Caco-2 (cell line): ENCODE measurements around the gene NFAM1. TPM values are rescaled to one million over a fixed set of nuclear protein-coding genes. Genes with fewer than 3 reads are reported as not detected.

ENCODE experiments used
- BruUV-seq: library from RNA; stranded (reverse); fragments of 400-500 nt; replicated peaks from 2 replicates; lab custom pipeline; 2021; lab: Mats Ljungman, UMichigan
- CTCF ChIA-PET: fragments of 300-600 bp; sonication (Branson Sonifier 250); formaldehyde crosslinking; loops from one replicate; lab custom pipeline; 2022; ENCODE audit warnings: antibody characterized with exemption; lab: Charles Lee
- POLR2A ChIA-PET: fragments of 300-600 bp; sonication (Branson Sonifier 250); formaldehyde crosslinking; loops from one replicate; lab custom pipeline; 2022; ENCODE audit warnings: antibody characterized with exemption; lab: Charles Lee
- DNase-seq, 2 experiments: peaks; one replicate each; pipeline versions ENCODE4 v3.0.0 to v3.0.0-alpha.2; 2020 to 2022
- H3K27me3 ChIP-seq: replicated peaks from 2 replicates; pipeline ENCODE4 v1.6.0; 2011; ENCODE audit warnings: low read length; ENCODE audit not compliant: control insufficient read depth, insufficient read depth
- H3K36me3 ChIP-seq: 2 replicates; pipeline ENCODE4 v1.5.1; 2011; ENCODE audit warnings: low read length; ENCODE audit not compliant: control insufficient read depth, insufficient read depth
- H3K4me1 ChIP-seq: fragments of 250-450 bp; sonication (Bioruptor Pico); 2 replicates; pipeline ENCODE4 v1.5.1; 2020; ENCODE audit warnings: mild to moderate bottlenecking
- H3K4me3 ChIP-seq: 2 replicates; pipeline ENCODE4 v1.5.1; 2011; ENCODE audit warnings: low read depth, mild to moderate bottlenecking, control low read depth, low read length
- H3K9me3 ChIP-seq: fragments of 250-450 bp; sonication (Bioruptor Pico); 2 replicates; pipeline ENCODE4 v1.5.1; 2020; ENCODE audit warnings: mild to moderate bottlenecking, moderate library complexity
- H3K27ac Mint-ChIP-seq: one replicate; pipeline ENCODE4 v1.8.0; 2022; ENCODE audit warnings: mixed read lengths; ENCODE audit not compliant: unreplicated experiment
- H3K27me3 Mint-ChIP-seq: one replicate; pipeline ENCODE4 v1.8.0; 2022; ENCODE audit warnings: mixed read lengths; ENCODE audit not compliant: insufficient read depth, unreplicated experiment
- H3K36me3 Mint-ChIP-seq: one replicate; pipeline ENCODE4 v1.8.0; 2022; ENCODE audit warnings: mild to moderate bottlenecking, mixed read lengths; ENCODE audit not compliant: insufficient read depth, unreplicated experiment
- H3K4me1 Mint-ChIP-seq: one replicate; pipeline ENCODE4 v1.8.0; 2022; ENCODE audit warnings: low read depth, mixed read lengths; ENCODE audit not compliant: unreplicated experiment
- H3K4me3 Mint-ChIP-seq: one replicate; pipeline ENCODE4 v1.8.0; 2022; ENCODE audit warnings: mild to moderate bottlenecking, moderate library complexity, mixed read lengths; ENCODE audit not compliant: unreplicated experiment
- H3K9me3 Mint-ChIP-seq: one replicate; pipeline ENCODE4 v1.8.0; 2022; ENCODE audit warnings: mixed read lengths; ENCODE audit not compliant: unreplicated experiment
- intact Hi-C: fragments of 100-400 bp; cut with micrococcal nuclease; formaldehyde crosslinking; loops from one replicate; pipeline ENCODE4 v1.10.0; 2022; ENCODE audit not compliant: unreplicated experiment
- total RNA-seq: library from RNA; stranded (reverse); gene quantifications from 2 replicates; pipeline ENCODE4 v1.2.3, GENCODE V29; 2022
- TF ChIP-seq, protein P1 (sequence below), 2 experiments: fragments of 200-600 bp in 1 of 2; IDR thresholded peaks; 1 replicate in 1 of 2; 2 replicates in 1 of 2; pipeline versions ENCODE4 v1.5.1 to v1.8.0; 2011 to 2022; ENCODE audit warnings: antibody characterized with exemption in 1 of 2, control low read depth in 1 of 2, inconsistent platforms in 1 of 2, low read depth in 1 of 2, low read length in 1 of 2, mild to moderate bottlenecking in 1 of 2, moderate library complexity in 1 of 2; ENCODE audit not compliant: insufficient read depth in 1 of 2, severe bottlenecking in 1 of 2, unreplicated experiment in 1 of 2

The NFAM1 gene
- total RNA-seq, 1 experiment from 2014 or later = not detected

DNA sequence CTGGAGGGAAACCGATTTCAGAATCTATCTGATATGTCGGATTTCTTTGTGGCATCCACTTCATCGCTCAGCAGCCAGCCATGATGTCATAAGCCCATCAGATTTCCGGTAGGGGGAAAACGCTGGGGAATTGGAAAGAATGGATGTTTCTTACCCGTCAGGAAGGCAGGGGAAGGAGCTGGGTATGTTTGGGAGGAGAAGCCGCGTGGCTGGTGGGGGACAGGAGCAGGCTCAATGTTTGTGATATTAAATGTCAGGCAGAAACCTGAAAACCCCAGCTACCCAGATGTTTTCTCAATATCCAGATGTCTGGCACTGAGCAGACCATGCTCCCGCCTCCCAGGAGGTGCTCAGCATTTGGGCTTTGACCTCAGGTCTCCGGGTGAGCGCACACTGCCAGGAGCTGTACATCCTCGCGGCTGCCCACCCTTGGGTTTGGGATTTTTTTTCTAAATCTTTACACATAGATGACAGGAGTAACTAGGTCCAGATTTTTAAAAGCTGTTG, 67.5 kb downstream of the NFAM1 start:
- Mint-ChIP-seq H3K27me3 (no peaks in the 10 kb centered on the region), H3K27ac (no peak overlapping the region), H3K36me3 (peaks cover 10% of the 10 kb centered on the region), H3K4me1 (peaks cover 15% of the 10 kb centered on the region), H3K9me3 (no peaks in the 10 kb centered on the region), H3K4me3 (no peak overlapping the region)
- no TSS peak for BruUV-seq
- intact Hi-C loops = loop anchor here (5.0 kb wide), 1 partner anchor 73 kb away; no protein-coding TSS in a partner anchor
- Histone ChIP-seq H3K36me3 (no peaks in the 10 kb centered on the region), H3K4me3 (no peak overlapping the region), H3K4me1 (no peaks in the 10 kb centered on the region; the same call in 1 of the 2 replicates), H3K27me3 (no peaks in the 10 kb centered on the region), H3K9me3 (no peaks in the 10 kb centered on the region)
- DNase-seq = no peak
- ChIA-PET POLR2A (no interaction called here), CTCF (interaction anchor here (1.5 kb wide), 1 partner anchor 61 kb away, joined by 3 read pairs; no protein-coding TSS in a partner anchor)
- TF ChIP-seq, protein P1, sequence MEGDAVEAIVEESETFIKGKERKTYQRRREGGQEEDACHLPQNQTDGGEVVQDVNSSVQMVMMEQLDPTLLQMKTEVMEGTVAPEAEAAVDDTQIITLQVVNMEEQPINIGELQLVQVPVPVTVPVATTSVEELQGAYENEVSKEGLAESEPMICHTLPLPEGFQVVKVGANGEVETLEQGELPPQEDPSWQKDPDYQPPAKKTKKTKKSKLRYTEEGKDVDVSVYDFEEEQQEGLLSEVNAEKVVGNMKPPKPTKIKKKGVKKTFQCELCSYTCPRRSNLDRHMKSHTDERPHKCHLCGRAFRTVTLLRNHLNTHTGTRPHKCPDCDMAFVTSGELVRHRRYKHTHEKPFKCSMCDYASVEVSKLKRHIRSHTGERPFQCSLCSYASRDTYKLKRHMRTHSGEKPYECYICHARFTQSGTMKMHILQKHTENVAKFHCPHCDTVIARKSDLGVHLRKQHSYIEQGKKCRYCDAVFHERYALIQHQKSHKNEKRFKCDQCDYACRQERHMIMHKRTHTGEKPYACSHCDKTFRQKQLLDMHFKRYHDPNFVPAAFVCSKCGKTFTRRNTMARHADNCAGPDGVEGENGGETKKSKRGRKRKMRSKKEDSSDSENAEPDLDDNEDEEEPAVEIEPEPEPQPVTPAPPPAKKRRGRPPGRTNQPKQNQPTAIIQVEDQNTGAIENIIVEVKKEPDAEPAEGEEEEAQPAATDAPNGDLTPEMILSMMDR (IDR thresholded peaks at IDR 0.05; ENCODE audit: insufficient read depth in 1 of 2, low read depth in 1 of 2, low read length in 1 of 2, severe bottlenecking in 1 of 2, unreplicated experiment in 1 of 2) = no peak

DNA sequence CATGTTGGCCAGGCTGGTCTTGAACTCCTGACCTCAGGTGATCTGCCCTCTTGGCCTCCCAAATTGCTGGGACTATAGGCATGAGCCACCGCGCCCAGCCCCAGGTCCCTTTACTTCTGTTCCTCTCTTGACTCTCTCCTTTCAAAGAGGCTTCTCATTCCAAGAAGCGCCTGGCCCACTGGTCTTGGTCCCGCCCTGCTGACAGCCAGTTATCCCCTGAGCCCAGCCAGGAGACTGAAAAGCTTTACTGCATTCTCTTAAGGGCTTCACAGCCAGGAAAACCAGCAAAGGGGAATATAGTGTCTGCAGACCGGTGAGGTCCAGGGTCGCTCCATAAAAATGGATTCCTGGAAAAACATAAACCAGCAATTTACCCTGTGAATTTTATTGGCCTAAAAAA, 68.3 kb downstream of the NFAM1 start:
- H3K36me3 Mint-ChIP-seq = peaks cover 10% of the 10 kb centered on the region
- H3K4me3 Mint-ChIP-seq = no peak overlapping the region
- ChIA-PET CTCF (interaction anchor here (1.5 kb wide), 1 partner anchor 61 kb away, joined by 3 read pairs; no protein-coding TSS in a partner anchor), POLR2A (no interaction called here)
- intact Hi-C loops = no loop called here
- peaks cover 15% of the 10 kb centered on the region for H3K4me1 Mint-ChIP-seq
- Histone ChIP-seq H3K9me3 (no peaks in the 10 kb centered on the region), H3K4me3 (no peak overlapping the region), H3K4me1 (no peaks in the 10 kb centered on the region; the same call in 1 of the 2 replicates), H3K36me3 (no peaks in the 10 kb centered on the region), H3K27me3 (no peaks in the 10 kb centered on the region)
- no peak for DNase-seq
- no peaks in the 10 kb centered on the region for H3K9me3 Mint-ChIP-seq
- H3K27ac Mint-ChIP-seq = no peak overlapping the region
- no TSS peak for BruUV-seq
- TF ChIP-seq, protein P1 (IDR thresholded peaks at IDR 0.05; ENCODE audit: insufficient read depth in 1 of 2, low read depth in 1 of 2, low read length in 1 of 2, severe bottlenecking in 1 of 2, unreplicated experiment in 1 of 2) = no peak
- no peaks in the 10 kb centered on the region for H3K27me3 Mint-ChIP-seq

DNA sequence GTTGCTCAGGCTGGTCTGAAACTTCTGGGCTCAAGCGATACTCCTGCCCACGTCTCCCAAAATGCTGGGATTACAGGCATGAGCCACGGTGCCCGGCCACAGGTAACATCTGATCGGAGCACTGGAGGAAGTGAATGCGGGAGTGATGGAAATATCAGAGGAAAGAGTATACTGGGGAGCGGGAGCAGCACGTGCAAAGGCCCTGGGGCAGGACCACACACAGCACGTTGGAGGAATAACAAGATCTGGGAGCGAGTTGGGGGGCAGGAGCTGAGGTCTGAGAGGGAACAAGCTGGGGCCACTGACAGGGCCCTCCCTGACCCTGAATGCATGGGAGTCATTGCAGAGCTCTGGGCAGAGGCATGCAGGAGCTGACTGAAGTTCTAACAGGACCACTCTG, 70.7 kb downstream of the NFAM1 start:
- no TSS peak for BruUV-seq
- intact Hi-C loops = no loop called here
- Mint-ChIP-seq H3K9me3 (no peaks in the 10 kb centered on the region), H3K4me1 (peaks cover 6% of the 10 kb centered on the region), H3K27me3 (no peaks in the 10 kb centered on the region), H3K27ac (no peak overlapping the region), H3K4me3 (no peak overlapping the region), H3K36me3 (peaks cover 10% of the 10 kb centered on the region)
- no peak overlapping the region for H3K4me3 ChIP-seq
- H3K9me3 ChIP-seq = no peaks in the 10 kb centered on the region
- no peak for DNase-seq
- TF ChIP-seq, protein P1 (IDR thresholded peaks at IDR 0.05; ENCODE audit: insufficient read depth in 1 of 2, low read depth in 1 of 2, low read length in 1 of 2, severe bottlenecking in 1 of 2, unreplicated experiment in 1 of 2) = no peak
- H3K4me1 ChIP-seq = no peaks in the 10 kb centered on the region
- ChIA-PET CTCF (no interaction called here), POLR2A (no interaction called here)
- H3K27me3 ChIP-seq = no peaks in the 10 kb centered on the region
- no peaks in the 10 kb centered on the region for H3K36me3 ChIP-seq
